Astrocyte (in vitro differentiated cells and primary cell): ENCODE measurements around the gene UVRAG.

Source experiments
- CTCF ChIP-seq: IDR thresholded peaks from 2 replicates; pipeline ENCODE4 v1.5.1; 2011; ENCODE audit warnings: low read depth, mild to moderate bottlenecking, inconsistent platforms, low read length, moderate library complexity; ENCODE audit not compliant: insufficient read depth
- EZH2 ChIP-seq: IDR thresholded peaks from 2 replicates; pipeline ENCODE4 v1.6.1; 2012; ENCODE audit warnings: mild to moderate bottlenecking, low read length, inconsistent platforms; ENCODE audit not compliant: insufficient read depth

GRCh38 chr11:76051937-76052336, 236.9 kb downstream of the UVRAG start:
- TF ChIP-seq EZH2 (no peak), CTCF (no peak)
